ENCODE measurements around the gene UTP14C.
A peak's percentile ranks its signal among the peaks of the same experiment; 100 is the strongest.
"Not testable (repeated sequence)": the region's sequence is repeated elsewhere in the genome, so short reads cannot be mapped to it uniquely, and the experiment has no call there.

Gene UTP14C

DNA sequence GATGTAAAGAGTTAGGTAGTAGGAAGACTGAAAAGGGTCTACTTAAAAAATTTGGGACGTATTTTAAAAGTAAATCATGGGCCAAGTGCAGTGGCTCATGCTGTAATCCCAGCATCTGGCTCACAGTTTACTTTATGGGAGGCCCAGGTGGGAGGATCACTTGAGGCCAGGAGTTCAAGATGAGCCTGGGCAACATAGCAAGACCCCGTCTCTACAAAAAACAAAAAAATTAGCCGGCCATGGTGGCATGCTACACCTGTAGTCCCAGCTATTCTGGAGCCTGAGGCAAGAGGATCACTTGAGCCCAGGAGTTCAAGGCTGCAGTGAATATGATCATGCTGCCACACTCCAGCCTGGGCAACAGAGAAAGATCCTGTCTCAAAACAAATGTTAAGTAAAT is 23.0 kb downstream of the UTP14C start:
- DNase-seq (ENCODE audit: insufficient read length, low spot score) (no peak), FAIRE-seq (no peak)
- TF ChIP-seq, protein P1, sequence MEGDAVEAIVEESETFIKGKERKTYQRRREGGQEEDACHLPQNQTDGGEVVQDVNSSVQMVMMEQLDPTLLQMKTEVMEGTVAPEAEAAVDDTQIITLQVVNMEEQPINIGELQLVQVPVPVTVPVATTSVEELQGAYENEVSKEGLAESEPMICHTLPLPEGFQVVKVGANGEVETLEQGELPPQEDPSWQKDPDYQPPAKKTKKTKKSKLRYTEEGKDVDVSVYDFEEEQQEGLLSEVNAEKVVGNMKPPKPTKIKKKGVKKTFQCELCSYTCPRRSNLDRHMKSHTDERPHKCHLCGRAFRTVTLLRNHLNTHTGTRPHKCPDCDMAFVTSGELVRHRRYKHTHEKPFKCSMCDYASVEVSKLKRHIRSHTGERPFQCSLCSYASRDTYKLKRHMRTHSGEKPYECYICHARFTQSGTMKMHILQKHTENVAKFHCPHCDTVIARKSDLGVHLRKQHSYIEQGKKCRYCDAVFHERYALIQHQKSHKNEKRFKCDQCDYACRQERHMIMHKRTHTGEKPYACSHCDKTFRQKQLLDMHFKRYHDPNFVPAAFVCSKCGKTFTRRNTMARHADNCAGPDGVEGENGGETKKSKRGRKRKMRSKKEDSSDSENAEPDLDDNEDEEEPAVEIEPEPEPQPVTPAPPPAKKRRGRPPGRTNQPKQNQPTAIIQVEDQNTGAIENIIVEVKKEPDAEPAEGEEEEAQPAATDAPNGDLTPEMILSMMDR (IDR thresholded peaks at IDR 0.05; ENCODE audit: insufficient read depth, missing control alignments) = no peak

DNA sequence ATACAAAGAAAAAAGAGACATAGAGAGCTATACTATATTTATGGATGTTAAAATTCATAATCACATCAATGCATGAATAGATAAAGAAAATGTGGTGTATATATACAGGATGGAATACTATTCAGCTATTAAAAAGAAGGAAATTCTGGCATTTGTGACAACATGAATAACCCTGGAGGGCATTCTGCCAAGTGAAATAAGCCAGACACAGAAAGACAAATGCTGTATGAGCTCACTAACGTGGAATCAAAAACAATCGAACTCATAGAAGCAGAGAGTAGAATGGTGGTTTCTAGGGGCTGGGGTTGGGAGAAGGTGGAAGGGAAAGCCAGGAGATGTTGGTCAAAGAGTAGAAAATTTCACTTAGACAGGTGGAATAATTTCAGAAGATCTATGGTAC is 24.0 kb downstream of the UTP14C start:
- no peak for DNase-seq (ENCODE audit: insufficient read length, low spot score)
- TF ChIP-seq, protein P1 (IDR thresholded peaks at IDR 0.05; ENCODE audit: insufficient read depth, missing control alignments) = no peak
- FAIRE-seq = no peak

DNA sequence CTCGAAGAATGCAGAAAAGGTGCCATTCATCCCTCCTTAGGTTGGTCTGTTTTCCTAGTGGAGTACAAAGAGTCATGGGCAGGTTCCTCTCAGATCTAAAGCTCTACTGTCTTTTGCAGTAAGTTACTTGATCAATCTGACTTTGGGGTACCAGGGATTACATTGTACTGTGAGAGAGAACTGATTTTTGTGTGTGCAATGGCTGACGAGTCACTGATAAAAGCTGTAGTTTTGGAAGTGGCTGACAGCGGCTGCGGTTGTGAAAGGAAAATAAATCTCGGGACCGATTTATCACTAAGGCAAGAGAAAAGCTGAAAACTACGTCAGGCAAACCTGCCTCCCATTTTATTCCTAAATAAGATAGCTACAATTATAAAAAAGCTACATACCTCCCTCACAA is 26.9 kb downstream of the UTP14C start:
- TF ChIP-seq, protein P1 (IDR thresholded peaks at IDR 0.05; ENCODE audit: insufficient read depth, missing control alignments) = no peak
- FAIRE-seq (no peak), DNase-seq (ENCODE audit: insufficient read length, low spot score) (no peak)

GRCh38 chr13:52053460-52053859 is 29.0 kb downstream of the UTP14C start:
- FAIRE-seq (no peak), DNase-seq (ENCODE audit: insufficient read length, low spot score) (no peak)
- TF ChIP-seq, protein P1 (IDR thresholded peaks at IDR 0.05; ENCODE audit: insufficient read depth, missing control alignments) = no peak

DNA sequence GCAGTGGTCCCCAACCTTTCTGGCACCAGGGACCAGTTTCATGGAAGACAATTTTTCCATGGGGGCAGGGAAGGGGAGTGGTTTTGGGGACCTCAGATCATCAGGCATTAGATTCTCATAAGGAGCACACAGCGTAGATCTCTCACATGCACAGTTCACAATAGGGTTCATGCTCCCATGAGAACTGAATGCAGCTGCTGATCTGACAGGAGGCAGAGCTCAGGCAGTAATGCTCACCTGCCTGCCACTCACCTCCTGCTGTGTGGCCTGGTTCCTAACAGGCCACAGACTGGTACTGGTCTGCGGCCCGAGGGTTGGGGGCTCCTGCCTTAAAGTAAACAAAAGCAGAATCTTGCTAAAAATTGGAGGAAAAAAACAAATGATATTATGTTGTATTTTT is 36.6 kb downstream of the UTP14C start:
- not testable (repeated sequence) for DNase-seq (ENCODE audit: insufficient read length, low spot score); FAIRE-seq

DNA sequence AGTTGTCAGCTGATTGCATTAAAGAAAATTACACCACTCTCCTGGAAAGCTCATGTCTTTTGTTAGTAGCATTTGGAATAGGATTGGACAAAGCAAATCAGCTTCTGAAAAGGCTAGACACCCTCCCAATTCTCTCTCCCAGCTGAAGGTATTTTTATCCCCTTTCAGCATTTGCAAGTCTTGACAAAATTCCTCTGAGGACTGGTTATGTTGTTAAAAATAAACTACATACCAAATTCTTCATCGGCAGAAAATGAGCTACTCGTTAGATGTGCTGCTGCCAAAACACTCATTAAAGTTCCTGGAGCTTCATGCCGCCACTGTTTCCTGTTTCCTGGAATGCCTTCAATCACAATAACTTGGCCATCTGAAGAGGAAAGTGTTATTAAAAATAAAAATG is 37.1 kb downstream of the UTP14C start:
- TF ChIP-seq, protein P1 (IDR thresholded peaks at IDR 0.05; ENCODE audit: insufficient read depth, missing control alignments) = no peak
- FAIRE-seq (no peak), DNase-seq (ENCODE audit: insufficient read length, low spot score) (no peak)

DNA sequence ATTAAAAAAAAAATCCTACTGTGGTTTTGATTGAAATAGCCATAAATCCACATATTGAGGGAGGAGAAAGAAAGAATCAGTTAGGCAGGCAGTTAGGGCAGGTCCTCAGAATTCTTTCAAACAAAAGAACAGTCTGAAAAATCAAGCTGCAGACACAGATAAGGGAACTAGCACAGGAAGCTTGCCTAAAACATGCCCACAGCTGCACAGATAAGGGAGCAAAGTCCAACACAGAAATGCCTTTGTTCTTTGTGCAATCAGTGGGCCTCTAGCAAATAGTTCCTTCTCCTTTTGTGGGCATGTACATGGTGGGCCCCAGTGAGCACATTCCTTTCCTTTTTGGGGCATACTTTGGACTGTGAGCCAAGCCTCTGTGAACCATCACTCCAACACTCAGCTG is 42.7 kb downstream of the UTP14C start:
- TF ChIP-seq, protein P1 (IDR thresholded peaks at IDR 0.05; ENCODE audit: insufficient read depth, missing control alignments) = no peak
- no peak for FAIRE-seq

DNA sequence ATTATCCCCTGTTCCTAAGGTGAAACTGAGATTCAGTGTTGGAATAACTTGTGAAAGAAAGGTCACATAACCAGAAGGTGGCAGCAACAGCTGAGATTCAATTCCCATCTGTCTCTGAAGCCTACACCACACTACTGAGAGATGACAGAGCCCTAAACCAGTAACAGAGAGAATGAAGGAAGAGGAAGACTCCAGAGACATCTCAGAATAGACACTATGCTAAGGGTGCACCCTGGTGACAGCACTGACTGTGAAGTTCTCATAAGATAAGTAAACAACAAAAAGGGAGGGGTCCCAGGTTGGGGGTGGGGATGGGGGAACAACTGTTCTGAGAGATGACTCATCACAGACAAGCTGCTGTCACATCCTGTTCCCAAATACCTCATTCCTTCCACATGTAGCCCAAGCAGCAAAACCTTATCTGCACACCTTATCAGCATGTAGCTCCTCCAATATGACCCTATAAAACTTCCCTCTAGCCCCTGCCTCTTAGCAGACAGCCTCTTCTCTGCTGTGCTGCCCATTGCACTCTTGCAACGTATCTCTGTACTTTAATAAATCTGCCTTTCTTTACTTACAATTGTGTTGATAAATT is 46.5 kb downstream of the UTP14C start:
- FAIRE-seq = peak; percentile 51
- no peak for DNase-seq (ENCODE audit: insufficient read length, low spot score)

More for the DNA sequence above, 42.7 kb downstream of the UTP14C start:
- no peak for DNase-seq (ENCODE audit: insufficient read length, low spot score)

More for the DNA sequence above, 46.5 kb downstream of the UTP14C start:
- TF ChIP-seq, protein P1 (IDR thresholded peaks at IDR 0.05; ENCODE audit: insufficient read depth, missing control alignments) = peak; percentile 28

Data from D721Med (cell line).